MCF 10A (cell line): ENCODE data around the gene TECTA. TPM values are rescaled to one million over a fixed set of nuclear protein-coding genes. Genes with fewer than 3 reads are reported as not detected.

Experiments
- BruUV-seq: library from RNA; stranded (reverse); fragments of 400-500 nt; replicated peaks from 2 replicates; lab custom pipeline; 2021; lab: Mats Ljungman, UMichigan
- CTCF ChIA-PET: fragments of 300-600 bp; sonication (Branson Sonifier 250); formaldehyde crosslinking; extraction: SDS; loops from one replicate; lab custom pipeline; 2021; ENCODE audit warnings: antibody characterized with exemption, inconsistent platforms; lab: Yijun Ruan, JAX
- POLR2A ChIA-PET: fragments of 300-600, 350-650 bp; sonication (Branson Sonifier 250); formaldehyde crosslinking; extraction: SDS; loops from one replicate; lab custom pipeline; 2020; ENCODE audit warnings: antibody characterized with exemption, inconsistent platforms; lab: Yijun Ruan, JAX
- DNase-seq: peaks from one replicate; pipeline ENCODE4 v3.0.0-alpha.2; 2018; ENCODE audit not compliant: unreplicated experiment
- H3K27ac Mint-ChIP-seq: one replicate; pipeline ENCODE4 v1.8.0; 2022; ENCODE audit warnings: mild to moderate bottlenecking, low read depth, mixed read lengths; ENCODE audit not compliant: unreplicated experiment
- H3K27me3 Mint-ChIP-seq: one replicate; pipeline ENCODE4 v1.8.0; 2022; ENCODE audit warnings: mixed read lengths; ENCODE audit not compliant: insufficient read depth, unreplicated experiment
- H3K36me3 Mint-ChIP-seq: one replicate; pipeline ENCODE4 v1.8.0; 2022; ENCODE audit warnings: mild to moderate bottlenecking, moderate library complexity, mixed read lengths; ENCODE audit not compliant: insufficient read depth, unreplicated experiment
- H3K4me1 Mint-ChIP-seq: one replicate; pipeline ENCODE4 v1.8.0; 2022; ENCODE audit warnings: mixed read lengths; ENCODE audit not compliant: insufficient read depth, unreplicated experiment
- H3K4me3 Mint-ChIP-seq: one replicate; pipeline ENCODE4 v1.8.0; 2022; ENCODE audit warnings: mild to moderate bottlenecking, moderate library complexity, mixed read lengths; ENCODE audit not compliant: unreplicated experiment
- H3K9me3 Mint-ChIP-seq: one replicate; pipeline ENCODE4 v1.8.0; 2022; ENCODE audit warnings: mixed read lengths; ENCODE audit not compliant: unreplicated experiment
- CTCF ChIP-seq: fragments of 200-600 bp; IDR thresholded peaks from one replicate; pipeline ENCODE4 v1.8.0; 2022; ENCODE audit warnings: antibody characterized with exemption, mild to moderate bottlenecking; ENCODE audit not compliant: unreplicated experiment
- intact Hi-C: fragments of 100-400 bp; cut with micrococcal nuclease; formaldehyde crosslinking; loops from 2 replicates; pipeline ENCODE4 v1.14.1; 2022
- total RNA-seq: library from RNA; stranded (reverse); gene quantifications from 2 replicates; pipeline ENCODE4 v1.2.3, GENCODE V29; 2022

Gene TECTA
- total RNA-seq, 1 experiment from 2014 or later = 0.30 TPM

- Mint-ChIP-seq H3K27me3 (peaks cover 23% of the 10 kb centered on the region), H3K36me3 (no peaks in the 10 kb centered on the region), H3K4me3 (no peak overlapping the region), H3K4me1 (no peaks in the 10 kb centered on the region), H3K27ac (no peak overlapping the region), H3K9me3 (no peaks in the 10 kb centered on the region)
- no peak for DNase-seq
- no TSS peak for BruUV-seq
- CTCF ChIA-PET = interaction anchor here (1.3 kb wide), 1 partner anchor 12 kb away, joined by 3 read pairs; no protein-coding TSS in a partner anchor
- POLR2A ChIA-PET = interaction anchor here (1.2 kb wide), 1 partner anchor 11 kb away, joined by 5 read pairs; no protein-coding TSS in a partner anchor
- no peak for TF ChIP-seq CTCF
- intact Hi-C loops = no loop called here
Measured at GRCh38 chr11:121099364-121099763, 1.7 kb upstream of the TECTA start.

GRCh38 chr11:121099885-121100284 is 1.2 kb upstream of the TECTA start:
- ChIA-PET CTCF (interaction anchor here (1.3 kb wide), 1 partner anchor 12 kb away, joined by 3 read pairs; no protein-coding TSS in a partner anchor), POLR2A (interaction anchor here (0.8 to 1.2 kb wide), 2 partner anchors 10 to 13 kb away, joined by 3 to 5 read pairs; no protein-coding TSS in a partner anchor)
- Mint-ChIP-seq H3K9me3 (no peaks in the 10 kb centered on the region), H3K36me3 (no peaks in the 10 kb centered on the region), H3K27ac (no peak overlapping the region), H3K27me3 (peaks cover 23% of the 10 kb centered on the region), H3K4me1 (no peaks in the 10 kb centered on the region), H3K4me3 (no peak overlapping the region)
- no peak for TF ChIP-seq CTCF
- intact Hi-C loops = no loop called here
- BruUV-seq = no TSS peak
- DNase-seq = no peak

- no peaks in the 10 kb centered on the region for H3K4me1 Mint-ChIP-seq
- intact Hi-C loops = no loop called here
- no peak for DNase-seq
- H3K9me3 Mint-ChIP-seq = no peaks in the 10 kb centered on the region
- H3K27ac Mint-ChIP-seq = no peak overlapping the region
- no peaks in the 10 kb centered on the region for H3K36me3 Mint-ChIP-seq
- CTCF ChIA-PET = no interaction called here
- no peak overlapping the region for H3K4me3 Mint-ChIP-seq
- TF ChIP-seq CTCF = no peak
- POLR2A ChIA-PET = no interaction called here
- H3K27me3 Mint-ChIP-seq = peaks cover 23% of the 10 kb centered on the region
- no TSS peak for BruUV-seq
Measured at GRCh38 chr11:121104312-121104762, 3.3 kb downstream of the TECTA start.

- no peaks in the 10 kb centered on the region for H3K36me3 Mint-ChIP-seq
- H3K9me3 Mint-ChIP-seq = no peaks in the 10 kb centered on the region
- peaks cover 28% of the 10 kb centered on the region for H3K27me3 Mint-ChIP-seq
- H3K4me3 Mint-ChIP-seq = no peak overlapping the region
- no peak for DNase-seq
- no peak for TF ChIP-seq CTCF
- intact Hi-C loops = no loop called here
- ChIA-PET CTCF (no interaction called here), POLR2A (no interaction called here)
- H3K4me1 Mint-ChIP-seq = no peaks in the 10 kb centered on the region
- no TSS peak for BruUV-seq
- no peak overlapping the region for H3K27ac Mint-ChIP-seq
Measured at GRCh38 chr11:121105063-121105480, 4.0 kb downstream of the TECTA start.
